ENCODE measurements around the gene ARHGAP26.

Gene ARHGAP26

DNA sequence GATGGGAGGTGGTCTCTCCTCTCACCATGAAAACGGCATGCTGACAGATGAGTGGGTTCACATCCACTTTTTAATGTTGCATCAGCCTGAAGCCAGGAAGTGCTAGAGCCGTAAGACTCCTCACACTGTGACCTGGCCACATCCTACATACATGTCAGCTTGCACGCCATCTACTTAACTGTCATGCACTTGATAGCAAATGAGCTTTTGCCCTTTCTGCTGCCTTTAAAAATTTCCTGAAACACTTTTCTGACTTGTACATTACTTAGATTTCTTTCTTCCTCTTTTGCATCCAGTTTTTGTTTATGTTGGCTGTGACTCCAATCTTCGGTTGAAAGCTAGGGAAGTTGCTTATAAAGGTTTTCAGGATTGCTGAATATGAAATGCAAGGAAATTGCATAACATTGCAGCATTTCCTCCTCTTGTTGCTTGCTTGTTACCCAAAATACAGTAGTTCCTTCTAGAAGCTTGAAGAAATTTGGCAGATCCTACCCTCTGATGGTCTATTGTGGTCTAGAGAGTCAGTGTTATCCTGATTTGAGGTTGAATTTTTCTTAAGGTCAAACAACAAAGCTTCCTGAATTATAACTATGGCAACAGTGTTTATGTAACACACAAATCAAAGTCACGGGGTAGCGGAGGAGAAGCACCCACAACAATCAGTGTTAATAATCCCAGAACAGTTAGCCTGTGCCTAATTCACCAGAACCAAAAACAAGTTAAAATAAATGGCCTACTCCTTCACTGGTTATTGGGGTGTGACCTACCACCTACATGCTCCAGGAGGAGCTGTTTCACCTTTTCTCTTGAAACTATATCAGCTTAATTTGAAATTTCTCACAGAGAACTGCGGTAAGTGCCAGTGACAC is 232.5 kb downstream of the ARHGAP26 start:
- DNase-seq: no peak

DNA sequence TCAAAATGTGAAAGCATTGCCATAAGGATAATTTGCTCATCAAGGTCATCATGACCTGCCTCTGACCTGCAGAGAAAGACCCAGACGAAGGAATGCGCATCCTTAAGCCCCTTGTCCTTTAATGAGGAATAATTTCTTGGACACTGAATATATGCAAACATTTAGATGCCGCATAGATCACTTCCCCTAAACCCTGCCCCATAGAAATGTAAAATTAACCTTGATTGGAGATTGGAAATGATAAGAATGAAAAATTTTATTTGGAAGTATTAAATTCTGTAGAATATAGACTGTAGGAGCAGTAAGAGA is 233.1 kb downstream of the ARHGAP26 start:
- DNase-seq: no peak

DNA sequence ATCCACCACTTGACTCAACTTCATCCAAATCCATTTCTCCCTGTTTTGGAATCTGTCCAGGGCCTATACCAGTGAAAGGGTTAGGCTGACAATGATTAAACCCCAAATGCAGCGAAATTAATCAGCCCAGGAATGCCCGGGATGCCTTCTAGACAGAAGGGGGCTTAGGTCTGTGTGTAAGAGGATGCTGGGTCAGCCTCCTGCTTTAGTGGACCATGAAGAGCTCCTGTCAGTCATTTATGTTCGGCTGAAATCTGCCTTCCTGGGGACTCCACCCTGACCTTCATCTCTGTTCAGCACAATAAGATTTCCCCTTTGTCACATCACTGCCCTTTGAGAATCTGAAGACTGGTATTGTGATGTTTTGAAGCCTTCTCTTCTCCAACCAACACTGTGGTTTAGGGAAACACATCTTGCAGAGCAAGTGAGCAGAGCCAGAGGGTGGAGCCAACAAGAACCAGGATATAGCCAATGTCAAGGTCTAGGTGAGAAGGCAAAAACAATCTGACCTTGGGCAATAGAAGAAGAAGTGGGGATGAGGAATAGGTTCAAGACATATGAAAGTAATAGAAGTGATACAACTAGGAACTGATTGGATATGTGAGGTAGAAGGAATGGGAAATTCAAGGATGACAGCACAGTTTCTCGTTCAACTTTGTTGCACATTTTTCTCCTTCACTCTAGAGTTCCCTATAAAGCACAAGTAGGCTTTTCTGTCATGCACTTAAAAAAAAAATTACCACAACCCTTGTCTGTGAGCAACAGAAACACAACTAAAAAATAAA is 234.4 kb downstream of the ARHGAP26 start:
- DNase-seq: no peak

DNA sequence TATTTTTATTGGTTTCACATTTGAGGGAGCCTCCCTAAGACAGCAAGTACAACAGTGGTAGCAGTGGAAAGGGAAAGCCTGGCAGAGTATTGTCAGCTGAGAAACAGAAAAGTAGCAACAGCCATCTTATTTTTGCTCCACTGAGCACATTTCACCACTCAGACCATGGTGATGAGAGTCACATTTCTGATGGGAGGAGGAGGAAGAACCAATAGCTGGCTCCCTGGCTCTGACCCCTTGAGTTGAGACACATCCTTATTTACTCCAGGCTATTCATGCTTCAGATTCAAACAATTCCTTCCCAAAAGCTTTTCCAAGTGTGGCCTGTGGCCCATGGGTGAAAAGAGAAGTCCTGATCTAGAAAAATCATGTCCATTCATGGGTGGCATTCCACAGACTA is 236.3 kb downstream of the ARHGAP26 start:
- DNase-seq: no peak

DNA sequence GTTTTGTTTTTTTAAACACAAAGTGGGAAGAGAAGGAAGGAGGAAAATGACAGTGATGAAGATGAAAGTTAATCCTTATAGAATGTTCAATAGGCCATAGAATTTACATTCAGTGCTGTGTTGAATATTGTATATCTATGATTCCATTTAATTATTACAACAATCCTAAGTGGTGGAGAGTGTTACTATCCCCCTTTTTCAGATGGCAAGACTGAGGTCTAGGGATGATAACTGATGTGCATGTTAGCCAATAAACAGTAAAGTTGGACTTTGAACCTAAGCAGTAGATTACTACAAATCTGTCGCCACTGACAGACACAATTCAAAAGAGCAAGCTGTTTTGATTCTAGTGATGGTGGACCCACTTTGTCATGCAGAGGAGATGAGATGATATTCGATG is 237.9 kb downstream of the ARHGAP26 start:
- DNase-seq: no peak

DNA sequence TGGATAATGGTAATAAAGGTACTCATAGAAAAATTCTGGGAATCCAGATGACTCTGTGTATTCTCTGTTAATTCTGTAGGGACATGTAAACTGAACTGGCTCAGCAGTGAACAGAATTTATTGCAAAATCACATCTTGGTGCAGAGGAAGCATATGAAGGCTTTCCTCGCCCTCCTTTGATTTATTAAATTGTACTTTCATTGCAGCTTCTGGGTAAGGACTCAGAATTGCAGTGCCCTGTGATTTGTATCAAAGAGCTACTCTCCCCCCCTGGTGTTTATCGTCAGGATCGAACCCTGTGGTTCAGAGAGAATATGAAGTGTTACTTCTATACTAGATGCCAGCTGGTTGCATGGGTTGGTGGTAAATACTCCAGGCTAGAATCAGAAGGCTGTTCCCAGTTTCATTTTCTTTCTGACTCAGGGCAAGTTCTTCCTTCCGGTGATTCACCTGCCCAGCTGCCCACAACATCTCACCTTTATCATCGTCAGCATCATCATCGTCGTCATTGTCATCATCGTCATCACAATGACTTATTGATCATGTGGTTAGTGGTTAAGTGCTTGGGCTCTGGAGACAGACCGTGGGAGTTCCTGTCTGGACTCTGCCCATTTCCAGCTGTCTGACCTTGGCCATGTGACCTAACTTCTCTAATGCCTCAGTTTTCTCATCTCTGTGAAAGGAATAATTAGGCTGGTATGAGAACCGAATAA is 238.8 kb downstream of the ARHGAP26 start:
- DNase-seq: no peak

DNA sequence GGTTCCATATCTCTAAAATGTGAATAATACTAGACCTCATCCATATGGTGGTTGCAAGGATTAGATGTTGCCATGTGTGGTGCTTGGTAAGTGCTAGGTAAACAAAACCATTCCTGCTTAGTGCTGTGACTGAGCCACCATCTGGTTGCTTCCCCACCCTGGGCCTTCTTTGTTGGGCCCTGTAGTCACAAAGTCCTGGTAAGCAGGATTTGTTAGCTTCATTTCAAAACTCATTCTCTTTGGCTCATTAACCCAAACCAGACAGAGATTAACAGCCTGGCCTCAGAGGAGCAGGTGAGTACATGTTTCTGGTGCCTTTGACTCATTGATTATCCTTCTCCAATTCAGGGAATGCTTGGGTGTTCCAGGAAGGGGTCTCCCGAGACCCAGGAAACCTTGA is 240.2 kb downstream of the ARHGAP26 start:
- no peak for DNase-seq

DNA sequence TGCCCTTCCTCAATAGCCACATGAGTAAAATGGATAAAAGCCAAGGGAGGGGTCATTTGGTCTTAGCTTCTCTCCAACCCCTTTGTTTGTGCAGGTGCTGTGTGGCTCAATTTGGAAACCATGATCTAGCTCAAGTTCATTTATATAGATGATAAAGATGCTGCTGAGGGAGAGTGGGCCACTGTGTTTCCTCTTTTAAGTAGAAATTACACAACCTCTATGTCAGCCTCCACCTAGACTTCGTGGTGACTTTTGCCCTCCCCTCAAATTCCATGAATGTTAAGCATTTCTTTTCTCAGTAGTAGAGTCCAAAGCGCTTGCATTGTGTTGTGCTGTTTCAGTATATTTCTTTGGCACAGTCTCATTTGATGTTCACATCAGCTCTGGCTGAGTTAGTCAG is 241.4 kb downstream of the ARHGAP26 start:
- DNase-seq: no peak

DNA sequence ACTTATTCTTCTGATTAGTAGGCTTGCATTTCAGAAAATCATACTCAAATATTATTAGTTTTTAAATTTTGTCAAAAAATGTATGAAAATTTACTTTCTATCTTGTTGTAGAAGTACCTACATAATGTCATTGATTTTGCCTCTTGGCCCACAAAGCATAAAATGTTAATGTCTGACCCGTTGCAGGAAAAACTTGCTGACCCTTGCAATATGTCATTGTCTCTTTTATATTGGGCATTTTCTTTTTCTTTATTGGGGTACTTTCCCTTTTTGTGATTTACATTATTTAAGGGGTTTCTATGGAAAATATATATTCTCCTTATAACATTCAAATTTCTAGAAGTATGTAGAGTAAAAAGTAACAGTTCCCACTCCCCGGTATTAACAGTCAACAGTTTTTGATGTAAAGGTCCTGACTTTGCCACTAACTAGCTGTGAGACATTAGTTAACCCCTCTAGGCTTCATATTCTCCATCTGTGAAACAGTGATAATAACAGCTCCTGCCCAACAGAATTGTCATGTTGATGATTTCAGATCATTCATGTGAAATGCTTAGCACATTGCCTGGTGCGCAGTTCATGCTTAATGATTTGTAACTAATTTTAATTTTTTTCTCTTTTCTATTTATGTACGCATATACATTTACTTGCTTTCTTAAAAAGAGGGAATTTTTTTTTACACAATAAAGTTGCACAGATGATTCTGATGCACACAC is 243.2 kb downstream of the ARHGAP26 start:
- DNase-seq: no peak

DNA sequence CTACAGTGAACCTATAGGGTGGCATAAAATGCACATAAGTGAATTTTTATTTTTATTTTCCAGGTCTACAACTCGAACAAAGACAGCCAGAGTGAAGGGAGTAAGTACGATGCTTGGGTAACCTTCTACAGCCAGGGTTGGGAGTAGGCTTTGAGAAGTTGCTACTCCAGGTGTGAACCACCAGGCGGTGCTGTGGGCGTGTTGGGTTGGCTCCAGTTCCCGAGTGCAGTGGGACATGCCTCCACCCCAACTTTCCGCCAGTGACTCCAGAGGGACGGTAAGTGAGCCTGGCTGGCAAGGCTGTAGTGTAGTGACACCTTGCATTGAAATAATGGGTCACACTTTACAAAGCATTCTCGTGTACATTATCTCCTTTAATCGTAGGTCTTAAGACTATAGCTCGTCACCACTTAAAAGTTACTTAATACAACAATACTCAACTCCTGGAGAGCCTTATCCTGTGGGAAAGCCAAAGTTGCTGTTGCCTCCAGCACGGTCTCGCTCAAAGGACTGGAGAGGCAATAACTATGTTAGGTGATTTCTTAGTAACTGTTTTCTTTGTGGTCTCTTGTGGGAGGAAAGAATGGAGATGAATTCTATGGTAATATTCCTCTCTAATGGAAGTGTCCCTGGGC is 244.0 kb downstream of the ARHGAP26 start:
- DNase-seq: peak; percentile 4

DNA sequence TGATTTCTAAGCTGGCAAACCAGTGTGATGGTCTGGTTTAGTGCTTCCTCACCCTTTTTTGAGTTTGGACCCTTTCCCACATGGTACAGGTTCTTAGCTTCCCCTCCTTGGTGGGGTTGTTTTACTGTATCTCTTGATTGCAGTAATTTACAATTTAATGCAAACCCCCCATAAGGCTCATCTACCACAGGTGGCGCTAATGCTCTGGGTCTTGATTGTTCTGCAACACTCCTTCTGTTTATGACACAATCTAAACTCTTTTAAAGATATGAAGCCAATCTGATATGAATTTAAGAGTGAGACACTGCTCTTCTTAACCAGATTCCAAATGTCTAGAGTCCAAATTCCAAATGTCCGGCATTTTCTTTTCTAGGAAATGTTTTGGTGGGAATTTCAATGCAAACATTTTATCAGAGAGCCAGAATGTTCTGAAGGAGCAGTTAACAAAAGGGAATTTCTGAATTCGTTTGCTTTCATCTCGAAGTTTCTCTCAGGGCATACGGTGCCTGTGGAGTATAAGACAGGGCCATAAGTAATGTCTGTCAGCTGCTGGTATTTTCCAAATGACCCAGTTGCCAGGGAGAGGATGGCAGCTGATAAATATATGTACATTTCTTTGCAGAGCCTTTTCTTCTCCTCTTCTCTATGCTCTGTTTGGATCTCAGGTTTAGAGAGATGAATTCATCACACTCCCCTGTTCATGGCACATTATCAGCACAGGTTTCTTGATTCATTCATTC is 246.8 kb downstream of the ARHGAP26 start:
- DNase-seq: no peak

DNA sequence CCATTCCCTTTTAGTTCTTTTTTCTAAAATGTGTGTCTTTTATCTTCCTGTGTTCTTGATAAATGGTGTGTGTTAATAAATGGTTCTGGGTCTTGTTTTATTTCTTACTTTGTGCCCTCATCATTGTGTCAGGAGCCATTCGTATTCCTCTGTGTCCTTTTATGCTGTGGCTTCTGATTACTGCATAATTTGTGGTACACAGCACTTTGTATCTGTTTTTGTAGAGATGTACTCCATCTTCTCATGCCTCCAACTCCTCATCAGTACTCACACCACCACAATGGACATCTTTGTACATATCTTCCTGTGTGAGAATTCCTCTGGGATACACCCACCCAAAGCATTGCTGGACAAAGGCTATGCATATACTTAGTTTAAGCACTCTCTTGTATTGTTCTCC is 247.4 kb downstream of the ARHGAP26 start:
- DNase-seq: no peak

DNA sequence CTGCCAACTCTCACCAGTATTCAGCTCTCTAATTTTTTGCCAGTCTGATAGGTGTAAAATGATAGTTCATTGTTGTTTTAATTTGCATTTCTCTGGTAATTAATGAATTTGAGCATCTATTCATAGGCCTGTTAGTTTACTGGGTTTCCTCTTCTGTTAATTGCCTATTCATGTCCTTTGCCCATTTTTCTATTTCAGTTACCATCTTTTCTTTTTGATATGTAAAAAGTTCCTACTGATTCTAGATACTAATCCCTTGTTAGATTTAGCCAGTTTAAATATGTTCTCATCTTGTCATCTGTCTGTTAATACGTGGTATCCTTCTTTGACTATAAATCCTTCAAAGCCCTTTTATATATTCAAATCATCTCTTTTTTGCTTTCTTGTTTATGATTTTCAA is 247.8 kb downstream of the ARHGAP26 start:
- no peak for DNase-seq

DNA sequence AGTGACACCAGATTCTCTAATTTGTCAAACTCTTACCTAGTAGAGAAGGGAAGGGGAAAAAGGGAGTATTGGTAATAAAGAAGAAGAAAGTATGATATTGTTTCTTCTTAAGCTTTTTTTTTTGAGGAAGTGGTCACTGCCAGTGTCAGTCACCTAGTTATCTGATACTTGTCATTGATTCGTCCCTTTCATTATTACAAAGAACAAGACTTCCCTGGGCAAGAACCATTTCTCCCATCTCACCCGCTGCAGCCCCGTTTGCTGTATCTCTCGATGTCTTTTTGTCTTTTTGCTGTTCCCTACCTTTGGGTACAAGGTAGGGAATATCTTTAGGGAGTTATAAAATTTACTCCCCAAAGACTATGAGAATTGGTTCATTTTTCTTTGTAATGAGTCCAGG is 249.0 kb downstream of the ARHGAP26 start:
- DNase-seq: no peak

DNA sequence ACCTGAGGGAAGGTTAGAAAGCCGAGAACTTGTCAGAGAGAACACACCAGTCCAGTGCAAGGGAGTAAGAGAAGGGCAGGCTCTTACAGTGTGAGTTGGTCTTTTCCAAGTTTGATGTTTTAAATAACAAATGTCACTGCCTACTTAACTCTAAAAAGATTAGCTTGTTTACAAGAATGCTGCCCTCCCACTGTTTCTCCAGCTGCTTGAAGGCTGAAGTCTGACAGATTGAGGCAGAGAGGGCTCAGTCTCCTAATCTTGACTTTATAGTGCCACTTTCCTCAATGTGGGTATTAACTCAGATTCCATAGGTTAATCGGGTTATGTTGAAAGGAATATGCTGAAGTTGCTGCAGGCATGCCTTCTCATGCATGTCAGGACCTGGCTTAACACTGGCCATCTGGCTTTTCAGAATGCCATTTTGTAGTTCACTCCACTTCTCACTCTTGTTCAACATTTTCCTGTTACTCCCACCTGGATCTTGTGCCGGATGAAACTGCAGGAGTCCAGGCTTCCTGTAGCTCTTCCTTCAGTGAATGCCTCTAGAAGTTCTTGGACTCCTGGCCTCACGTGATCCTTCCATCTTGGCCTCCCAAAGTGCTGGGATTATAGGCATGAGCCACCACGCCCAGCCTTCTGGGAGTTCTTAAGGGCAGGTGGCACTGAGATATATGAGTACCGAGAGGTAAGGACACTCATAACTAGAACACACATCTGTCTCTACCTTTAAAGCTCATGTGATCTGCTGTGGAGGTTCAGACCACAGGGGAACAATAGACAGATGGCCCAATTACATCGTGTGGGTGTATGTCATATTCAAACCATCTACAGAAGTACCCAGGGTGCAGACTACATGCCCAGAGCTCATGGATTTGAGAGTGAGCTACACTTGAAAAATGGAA is 249.7 kb downstream of the ARHGAP26 start:
- no peak for DNase-seq

DNA sequence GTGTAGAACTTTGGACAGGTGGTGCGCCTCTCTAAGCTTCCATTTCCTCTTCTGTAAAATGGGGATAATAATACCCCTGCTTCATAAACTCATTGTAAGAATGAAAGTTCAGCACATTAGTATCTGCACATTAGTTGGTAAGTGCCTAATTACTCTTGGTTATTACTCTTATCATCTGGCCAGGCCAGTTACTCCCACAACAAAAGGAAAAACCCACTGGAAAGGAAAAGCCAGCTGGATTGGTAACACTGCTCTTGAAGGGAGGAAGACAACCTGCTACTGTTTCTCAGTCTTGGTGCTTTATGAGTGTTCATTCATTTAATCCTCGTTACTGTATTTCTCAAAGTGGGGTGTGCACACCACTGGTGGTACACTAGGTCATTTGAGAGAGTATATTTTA is 251.4 kb downstream of the ARHGAP26 start:
- no peak for DNase-seq

DNA sequence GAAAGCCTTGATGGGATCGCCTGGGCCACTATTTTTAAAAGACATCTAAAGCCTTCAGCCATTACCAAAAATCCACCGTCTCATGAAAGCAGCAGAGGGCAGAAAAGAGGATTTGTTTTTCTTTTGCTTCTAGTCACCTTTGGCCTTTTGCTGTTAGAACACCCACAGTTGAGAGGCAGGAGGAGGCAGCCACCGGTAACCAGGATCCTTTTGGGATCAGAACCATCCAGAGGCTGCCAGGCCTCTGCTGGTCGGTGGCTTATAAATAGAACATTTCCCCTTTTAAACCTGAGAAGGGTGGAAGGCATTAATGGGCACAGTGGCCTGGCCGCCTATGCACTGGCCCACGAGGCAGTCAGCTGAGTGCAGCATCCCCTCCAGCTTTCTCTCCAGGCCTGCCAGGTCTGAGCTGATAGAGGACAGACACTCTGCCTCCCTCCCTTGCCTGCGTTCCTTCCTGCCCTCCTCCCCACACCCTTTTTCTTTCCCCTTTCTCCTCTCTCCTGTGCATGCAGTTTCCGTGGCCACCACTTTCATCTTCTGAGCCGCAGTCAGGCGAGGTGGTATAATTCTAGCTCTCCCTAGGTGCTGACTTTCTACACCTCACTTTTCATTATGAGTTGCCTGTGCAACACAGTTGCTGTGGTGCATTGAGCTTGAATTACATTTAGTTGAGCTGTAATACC is 253.4 kb downstream of the ARHGAP26 start:
- DNase-seq: no peak

DNA sequence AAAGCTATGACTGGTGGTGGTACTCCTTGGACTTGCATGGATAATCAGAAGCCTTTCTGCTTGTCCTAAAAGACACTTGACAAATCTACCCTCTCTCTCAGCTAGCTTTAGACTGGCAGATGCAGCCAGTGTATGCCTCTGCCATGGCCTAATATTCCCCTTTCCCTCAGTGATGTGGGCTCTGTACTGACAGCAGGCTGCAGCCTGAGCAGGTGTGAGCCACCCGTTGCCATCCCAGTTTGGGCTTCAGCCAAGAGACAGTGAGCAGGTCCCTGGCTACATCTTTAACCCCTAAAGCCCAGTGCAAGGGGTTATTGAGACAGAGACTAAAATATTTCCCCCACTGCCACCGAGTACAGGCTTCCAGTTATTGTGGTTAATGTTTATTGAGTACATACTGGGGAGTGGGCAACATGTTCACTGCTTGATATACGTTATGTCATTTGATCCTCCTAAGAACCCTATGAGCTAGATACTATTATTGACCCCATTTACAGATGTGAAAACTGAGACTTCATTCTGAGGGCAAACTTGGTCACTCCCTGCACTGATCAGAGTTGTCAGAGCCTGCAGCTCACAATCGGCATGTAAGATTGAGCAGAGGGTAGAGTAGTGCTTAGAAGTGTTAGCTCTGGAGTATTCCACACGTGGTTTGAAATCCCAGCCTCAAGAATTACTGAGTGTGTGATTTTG is 254.2 kb downstream of the ARHGAP26 start:
- DNase-seq: peak; percentile 26

DNA sequence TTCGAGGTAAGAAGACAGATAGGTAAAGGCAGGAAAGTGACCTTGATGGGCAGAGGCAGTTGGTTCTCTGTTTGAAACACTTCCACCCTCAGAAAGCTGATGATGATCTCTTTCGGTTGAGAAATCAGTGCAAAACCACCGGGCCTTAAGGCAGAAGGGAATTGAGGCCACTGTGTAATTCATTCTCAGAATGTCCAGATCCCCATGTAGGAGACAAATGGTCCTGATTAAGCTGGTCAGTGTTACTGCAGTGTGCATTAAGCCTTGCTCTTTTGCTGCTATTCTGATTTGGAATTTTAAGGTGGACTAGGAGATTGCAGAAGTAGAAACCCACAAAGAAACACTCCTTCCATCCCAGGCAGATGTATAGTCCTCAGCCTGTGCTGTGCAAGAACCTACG is 255.2 kb downstream of the ARHGAP26 start:
- no peak for DNase-seq

DNA sequence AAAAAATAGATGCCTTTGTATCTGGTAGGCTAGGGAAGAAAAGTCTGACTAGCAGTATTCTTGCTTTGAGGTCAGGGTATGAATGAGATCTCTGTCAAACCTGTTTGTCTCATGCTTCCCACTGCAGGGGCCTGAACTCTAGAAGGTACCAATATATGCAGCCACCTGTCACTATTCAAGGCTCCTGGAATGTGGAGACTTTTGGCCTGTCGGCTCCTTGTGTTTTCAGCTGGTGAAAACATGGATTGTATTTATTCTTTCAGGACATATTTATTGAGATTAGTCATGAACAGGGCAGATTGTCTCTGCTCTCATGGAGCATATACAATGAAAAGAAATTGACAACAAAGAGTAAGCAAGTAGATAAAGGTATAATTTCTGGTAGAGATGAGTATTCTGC is 255.8 kb downstream of the ARHGAP26 start:
- no peak for DNase-seq

Measured in NCI-H1105 treated with DMSO at 0.1 percent for 48 hours (cell line).